Measurements from ENCODE around the gene ZNF679. TPM values are rescaled to one million over a fixed set of nuclear protein-coding genes. Genes with fewer than 3 reads are reported as not detected.
"Not testable (repeated sequence)": the region's sequence is repeated elsewhere in the genome, so short reads cannot be mapped to it uniquely, and the experiment has no call there.

The ZNF679 gene
- total RNA-seq, 6 donors from 2014 or later = not detected

- H3K27ac ChIP-seq = no peak overlapping the region
- H3K9me3 ChIP-seq = peaks cover 0 to 4% (median 2%) of the 10 kb centered on the region in 4 donors
- no peak for DNase-seq
- ATAC-seq (ENCODE audit: low FRiP score in 2 of 2) = no peak
- H3K36me3 ChIP-seq = no peaks in the 10 kb centered on the region
- WGBS, 2 donors = 41 to 48% methylated on average over 2 of the region's 2 CpGs
- no peak overlapping the region for H3K4me3 ChIP-seq
- H3K27me3 ChIP-seq = no peaks in the 10 kb centered on the region
- TF ChIP-seq POLR2AphosphoS5 (IDR thresholded peaks at IDR 0.05) = no peak
- no peak for TF ChIP-seq POLR2A (IDR thresholded peaks at IDR 0.05)
- H3K4me1 ChIP-seq = no peaks in the 10 kb centered on the region
Measured at GRCh38 chr7:64277630-64278029, 49.4 kb downstream of the ZNF679 start.

GRCh38 chr7:64294701-64295420 is 66.6 kb downstream of the ZNF679 start:
- Histone ChIP-seq H3K27me3 (no peaks in the 10 kb centered on the region), H3K27ac (no peak overlapping the region), H3K4me3 (no peak overlapping the region), H3K36me3 (no peaks in the 10 kb centered on the region), H3K9me3 (no peaks in the 10 kb centered on the region), H3K4me1 (no peaks in the 10 kb centered on the region)
- ATAC-seq (ENCODE audit: low FRiP score in 2 of 2) = no peak
- TF ChIP-seq POLR2A (IDR thresholded peaks at IDR 0.05) (no peak), EP300 (IDR thresholded peaks at IDR 0.05) (no peak), CTCF (IDR thresholded peaks at IDR 0.05) (no peak), POLR2AphosphoS5 (IDR thresholded peaks at IDR 0.05) (no peak)
- WGBS, 2 donors = 56 to 71% methylated on average over 1 of the region's 1 CpG
- DNase-seq = no peak

DNA sequence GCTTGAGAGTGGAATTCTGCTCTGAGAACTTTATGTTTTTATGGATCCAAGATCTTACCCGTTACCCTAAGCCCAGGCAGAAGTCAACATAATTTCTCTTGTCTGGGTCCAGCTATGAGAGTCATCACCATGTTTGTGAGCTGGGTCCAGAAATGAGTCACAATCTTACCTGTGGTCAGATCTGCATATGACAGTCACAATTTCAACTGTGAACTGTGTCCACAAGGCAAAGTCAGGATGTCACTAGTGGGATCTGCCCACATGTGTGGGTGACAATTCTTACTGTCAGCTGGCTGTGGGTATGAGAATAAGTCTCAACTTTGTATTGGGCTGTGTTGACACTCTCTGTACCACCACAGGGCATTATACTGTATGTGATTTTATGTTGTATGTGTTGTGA is 69.1 kb downstream of the ZNF679 start:
- DNase-seq; H3K9me3 ChIP-seq; H3K27ac ChIP-seq; H3K27me3 ChIP-seq; H3K4me1 ChIP-seq; H3K4me3 ChIP-seq; ATAC-seq (ENCODE audit: low FRiP score in 2 of 2); H3K36me3 ChIP-seq: not testable (repeated sequence)
- WGBS, 2 donors = 73 to 79% methylated on average over 1 of the region's 1 CpG

- ATAC-seq (ENCODE audit: low FRiP score in 2 of 2) (no peak), DNase-seq (no peak)
- no peaks in the 10 kb centered on the region for H3K4me1 ChIP-seq
- no peaks in the 10 kb centered on the region for H3K36me3 ChIP-seq
- no peak overlapping the region for H3K27ac ChIP-seq
- WGBS, 2 donors = 84% methylated on average over 9 of the region's 9 CpGs
- no peak overlapping the region for H3K4me3 ChIP-seq
- H3K9me3 ChIP-seq = no peaks in the 10 kb centered on the region
- no peak for TF ChIP-seq CTCF (IDR thresholded peaks at IDR 0.05)
- no peak for TF ChIP-seq EP300 (IDR thresholded peaks at IDR 0.05)
- no peak for TF ChIP-seq POLR2AphosphoS5 (IDR thresholded peaks at IDR 0.05)
- TF ChIP-seq POLR2A (IDR thresholded peaks at IDR 0.05) = no peak
- H3K27me3 ChIP-seq = no peaks in the 10 kb centered on the region
Measured at GRCh38 chr7:64300641-64301405, 72.5 kb downstream of the ZNF679 start.

GRCh38 chr7:64307254-64308015 is 79.2 kb downstream of the ZNF679 start:
- peaks cover 6 to 13% (median 9%) of the 10 kb centered on the region in 4 donors for H3K4me1 ChIP-seq
- no peaks in the 10 kb centered on the region for H3K27me3 ChIP-seq
- WGBS, 2 donors = 5 to 9% methylated on average over 15 to 30 of the region's 33 CpGs
- no peaks in the 10 kb centered on the region for H3K9me3 ChIP-seq
- peak overlapping the region; percentile 80 to 92 (median 86) for H3K27ac ChIP-seq
- TF ChIP-seq POLR2A (IDR thresholded peaks at IDR 0.05) = peak in 2 of 4 donors; percentile 3 to 57
- peak in 1 of 4 donors; percentile 19 for TF ChIP-seq EP300 (IDR thresholded peaks at IDR 0.05)
- TF ChIP-seq CTCF (IDR thresholded peaks at IDR 0.05) = peak in 5 of 6 experiments; percentile 19 to 73 (median 55)
- peak; percentile 48 to 81 for TF ChIP-seq POLR2AphosphoS5 (IDR thresholded peaks at IDR 0.05)
- peak overlapping the region; percentile 50 to 72 (median 60) for H3K4me3 ChIP-seq
- ATAC-seq (ENCODE audit: low FRiP score in 2 of 2) (peak; percentile 97 to 98), DNase-seq (peak; percentile 94 to 97)
- H3K36me3 ChIP-seq = no peaks in the 10 kb centered on the region

All from upper lobe of left lung (tissue), 6 donors.